SJSA1 (cell line): ENCODE data around the gene GRIN2A. TPM values are rescaled to one million over a fixed set of nuclear protein-coding genes. Genes with fewer than 3 reads are reported as not detected.

Source experiments
- DNase-seq, 2 experiments: peaks; one replicate each; pipeline ENCODE4 v3.0.0-alpha.2; 2015 to 2020; ENCODE audit warnings: low spot score in 2 of 2, low read depth in 1 of 2
- H3K27ac ChIP-seq: fragments of 250-450 bp; sonication (Bioruptor Pico); 2 replicates; pipeline ENCODE4 v1.5.1; 2020; ENCODE audit warnings: mild to moderate bottlenecking, moderate library complexity
- H3K27me3 ChIP-seq: fragments of 250-450 bp; sonication (Bioruptor Pico); replicated peaks from 2 replicates; pipeline ENCODE4 v1.5.1; 2020; ENCODE audit warnings: mild to moderate bottlenecking, moderate library complexity
- H3K36me3 ChIP-seq: fragments of 250-450 bp; sonication (Bioruptor Pico); 2 replicates; pipeline ENCODE4 v1.5.1; 2020; ENCODE audit warnings: mild to moderate bottlenecking
- H3K4me1 ChIP-seq: fragments of 250-450 bp; sonication (Bioruptor Pico); replicated peaks from 2 replicates; pipeline ENCODE4 v1.6.1; 2021; ENCODE audit warnings: mild to moderate bottlenecking
- H3K4me3 ChIP-seq: fragments of 250-450 bp; sonication (Bioruptor Pico); 2 replicates; pipeline ENCODE4 v1.5.1; 2020; ENCODE audit warnings: mild to moderate bottlenecking
- H3K9me3 ChIP-seq: fragments of 250-450 bp; sonication (Bioruptor Pico); replicated peaks from 2 replicates; pipeline ENCODE4 v1.5.1; 2020; ENCODE audit warnings: mild to moderate bottlenecking
- total RNA-seq: library from RNA; depleted of rRNA; stranded (reverse); fragments of >200 nt; shearing (Covaris generic); gene quantifications from 2 replicates; pipeline ENCODE4 v1.2.3, GENCODE V29; 2014; rRNA removed

GRIN2A gene
- total RNA-seq, 1 experiment from 2014 or later, result not detected

DNA sequence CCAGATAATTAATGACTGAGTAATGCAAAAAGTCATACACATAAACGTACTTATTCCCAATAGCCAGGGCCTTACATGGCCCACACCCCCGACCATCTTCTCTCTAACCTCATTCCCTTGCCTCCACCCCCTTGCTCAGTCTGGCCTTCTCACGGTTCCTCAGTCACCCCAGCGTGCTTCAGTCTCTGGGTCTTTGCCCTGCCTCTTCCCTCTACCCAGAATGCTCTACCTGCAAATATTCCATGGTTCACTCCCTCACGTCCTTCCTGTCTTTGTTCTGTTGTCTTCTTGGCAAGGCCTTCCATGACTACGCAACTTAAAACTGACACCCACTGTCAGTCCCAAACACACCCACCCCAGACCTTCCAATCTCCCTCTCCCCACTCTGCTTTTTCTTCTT lies 468.3 kb downstream of the GRIN2A start:
- H3K27me3 ChIP-seq, result no peaks in the 10 kb centered on the region
- H3K4me3 ChIP-seq, result no peak overlapping the region
- no peak overlapping the region for H3K27ac ChIP-seq
- no peak for DNase-seq
- H3K9me3 ChIP-seq, result no peaks in the 10 kb centered on the region
- H3K36me3 ChIP-seq, result no peaks in the 10 kb centered on the region
- H3K4me1 ChIP-seq, result no peaks in the 10 kb centered on the region

DNA sequence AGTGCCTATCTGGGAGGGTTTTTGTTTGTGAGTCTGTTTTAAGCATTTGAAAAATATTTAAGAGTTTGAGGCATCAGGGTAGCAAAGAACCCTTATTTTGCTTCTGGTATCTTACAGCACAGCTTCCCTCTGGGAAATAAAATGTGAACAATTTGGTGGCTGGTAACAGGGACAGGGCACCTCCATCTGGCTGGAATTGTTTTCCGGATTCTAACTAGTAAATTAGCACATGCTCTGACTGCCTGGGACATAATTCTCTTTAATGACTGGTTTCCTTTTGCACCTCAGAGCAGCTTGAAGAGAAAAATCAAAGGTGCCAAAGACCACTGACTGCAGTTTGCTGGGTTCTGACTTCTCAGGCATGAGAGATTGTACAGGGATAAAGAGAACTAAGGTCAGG lies 469.1 kb downstream of the GRIN2A start:
- H3K4me3 ChIP-seq, result no peak overlapping the region
- no peak overlapping the region for H3K27ac ChIP-seq
- H3K27me3 ChIP-seq, result no peaks in the 10 kb centered on the region
- H3K36me3 ChIP-seq, result no peaks in the 10 kb centered on the region
- no peaks in the 10 kb centered on the region for H3K4me1 ChIP-seq
- H3K9me3 ChIP-seq, result no peaks in the 10 kb centered on the region
- no peak for DNase-seq

DNA sequence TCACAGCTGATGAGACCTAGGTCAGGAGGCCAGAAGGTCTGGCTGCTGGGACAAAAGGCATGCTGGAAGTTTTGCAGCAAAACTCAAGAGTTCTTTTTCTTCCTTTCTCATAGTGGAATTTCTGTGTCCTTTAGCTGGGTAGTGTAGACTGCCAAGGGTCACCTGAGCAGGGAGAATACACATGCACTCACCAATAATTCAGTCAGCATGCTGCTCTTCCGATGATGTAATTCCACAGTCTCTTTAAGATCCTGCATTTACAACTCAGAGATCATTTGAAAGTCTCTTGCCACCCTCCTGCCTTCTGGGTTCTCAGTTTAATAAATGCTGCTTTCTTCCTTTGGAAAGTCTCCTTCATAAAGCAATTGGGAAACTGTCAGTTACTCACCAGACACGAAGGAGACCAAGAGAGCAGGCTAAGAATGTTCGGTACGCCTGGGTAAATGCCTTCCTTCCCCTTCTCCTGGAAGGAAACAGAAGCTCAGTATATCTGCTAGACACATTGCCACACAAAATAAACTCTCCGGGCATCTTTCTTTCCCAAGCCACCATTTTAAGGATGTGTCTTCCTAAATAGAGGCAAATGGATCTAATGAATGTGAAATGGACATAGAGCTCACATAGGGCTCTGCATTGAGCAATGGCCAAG lies 473.1 kb downstream of the GRIN2A start:
- Histone ChIP-seq H3K4me1 (no peaks in the 10 kb centered on the region), H3K4me3 (no peak overlapping the region), H3K27ac (no peak overlapping the region), H3K36me3 (no peaks in the 10 kb centered on the region), H3K9me3 (no peaks in the 10 kb centered on the region), H3K27me3 (no peaks in the 10 kb centered on the region; the same call in 1 of the 2 replicates)
- DNase-seq, result no peak

DNA sequence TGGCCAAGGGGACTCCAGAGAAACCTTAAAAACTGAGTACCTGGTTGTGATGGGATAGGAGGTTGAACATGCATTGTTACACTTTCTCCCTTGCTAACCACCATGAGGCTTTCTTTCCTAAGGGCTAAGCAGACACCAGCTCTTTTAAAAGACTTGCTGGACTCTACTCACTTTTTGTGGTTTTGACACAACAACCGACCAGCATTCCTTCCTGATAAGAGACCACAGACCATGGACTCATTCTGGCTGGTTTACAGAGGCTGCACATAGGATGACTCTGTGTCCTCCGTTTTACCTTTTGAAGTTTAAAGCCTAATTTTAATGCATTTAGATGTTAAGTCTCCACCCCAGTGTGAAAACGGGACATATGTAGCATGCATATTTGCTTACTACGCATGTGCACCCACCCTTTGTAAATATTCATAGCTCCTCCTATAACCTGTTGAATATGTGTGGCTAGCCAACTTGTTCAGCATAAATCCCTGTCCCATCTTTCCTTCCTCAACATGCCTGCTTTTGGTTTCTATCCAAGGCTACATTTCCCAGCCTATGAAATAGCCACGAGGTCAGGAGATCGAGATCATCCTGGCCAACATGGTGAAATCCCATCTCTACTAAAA lies 475.9 kb downstream of the GRIN2A start:
- H3K4me3 ChIP-seq, result no peak overlapping the region
- peaks cover 8% of the 10 kb centered on the region for H3K27me3 ChIP-seq
- DNase-seq, result no peak
- H3K4me1 ChIP-seq, result no peaks in the 10 kb centered on the region
- no peaks in the 10 kb centered on the region for H3K36me3 ChIP-seq
- H3K27ac ChIP-seq, result no peak overlapping the region
- H3K9me3 ChIP-seq, result no peaks in the 10 kb centered on the region

DNA sequence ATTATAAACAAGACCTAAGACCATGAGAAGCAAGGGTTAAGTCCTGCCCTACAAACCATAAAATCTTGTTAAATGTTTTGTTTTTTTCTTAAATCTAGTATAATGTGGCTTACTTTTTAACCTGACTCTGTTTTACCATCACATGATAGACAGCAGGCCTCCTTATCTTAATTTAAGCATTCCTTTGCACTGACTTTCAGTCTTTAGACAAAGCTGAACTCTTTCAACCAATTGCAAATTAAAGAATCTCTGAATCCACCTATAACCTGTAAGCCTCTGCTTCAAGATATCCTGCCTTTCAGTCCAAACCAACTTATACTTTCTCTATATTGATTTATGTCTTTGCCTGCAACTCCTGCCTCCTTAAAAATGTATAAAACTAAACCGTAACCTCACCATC lies 478.5 kb downstream of the GRIN2A start:
- Histone ChIP-seq H3K36me3 (no peaks in the 10 kb centered on the region), H3K27me3 (peaks cover 8% of the 10 kb centered on the region), H3K4me3 (no peak overlapping the region), H3K27ac (no peak overlapping the region), H3K4me1 (no peaks in the 10 kb centered on the region), H3K9me3 (no peaks in the 10 kb centered on the region)
- no peak for DNase-seq

Other genes with a start within 250 kb of the GRIN2A start
- gene ATF7IP2, start 203.6 kb upstream of the GRIN2A start, total RNA-seq, result 7.1 and 13.1 TPM in 2 replicates